ENCODE measurements around the gene ANKFY1.
A peak's percentile ranks its signal among the peaks of the same experiment; 100 is the strongest.
"Not testable (repeated sequence)": the region's sequence is repeated elsewhere in the genome, so short reads cannot be mapped to it uniquely, and the experiment has no call there.

Gene ANKFY1

DNA sequence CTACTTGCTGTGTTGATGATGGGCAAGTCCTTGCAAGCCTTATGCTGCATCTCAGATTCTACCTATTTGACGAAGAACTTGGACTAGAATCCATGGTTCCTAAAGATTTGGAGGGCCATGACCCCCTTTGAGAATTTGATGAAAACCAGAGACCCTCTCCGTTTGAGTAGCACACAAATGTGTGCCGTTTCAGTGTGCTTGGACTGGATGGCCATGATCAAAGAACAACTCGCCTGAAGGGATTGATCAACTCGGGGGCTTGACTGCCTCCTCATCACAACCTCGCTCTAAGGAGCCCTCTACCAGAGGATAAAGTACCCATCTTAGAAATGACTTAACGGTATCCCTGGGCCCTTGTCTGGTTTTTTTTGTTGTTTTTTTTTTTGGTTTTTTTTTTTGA is 2.8 kb upstream of the ANKFY1 start:
- TF ChIP-seq, protein P1, sequence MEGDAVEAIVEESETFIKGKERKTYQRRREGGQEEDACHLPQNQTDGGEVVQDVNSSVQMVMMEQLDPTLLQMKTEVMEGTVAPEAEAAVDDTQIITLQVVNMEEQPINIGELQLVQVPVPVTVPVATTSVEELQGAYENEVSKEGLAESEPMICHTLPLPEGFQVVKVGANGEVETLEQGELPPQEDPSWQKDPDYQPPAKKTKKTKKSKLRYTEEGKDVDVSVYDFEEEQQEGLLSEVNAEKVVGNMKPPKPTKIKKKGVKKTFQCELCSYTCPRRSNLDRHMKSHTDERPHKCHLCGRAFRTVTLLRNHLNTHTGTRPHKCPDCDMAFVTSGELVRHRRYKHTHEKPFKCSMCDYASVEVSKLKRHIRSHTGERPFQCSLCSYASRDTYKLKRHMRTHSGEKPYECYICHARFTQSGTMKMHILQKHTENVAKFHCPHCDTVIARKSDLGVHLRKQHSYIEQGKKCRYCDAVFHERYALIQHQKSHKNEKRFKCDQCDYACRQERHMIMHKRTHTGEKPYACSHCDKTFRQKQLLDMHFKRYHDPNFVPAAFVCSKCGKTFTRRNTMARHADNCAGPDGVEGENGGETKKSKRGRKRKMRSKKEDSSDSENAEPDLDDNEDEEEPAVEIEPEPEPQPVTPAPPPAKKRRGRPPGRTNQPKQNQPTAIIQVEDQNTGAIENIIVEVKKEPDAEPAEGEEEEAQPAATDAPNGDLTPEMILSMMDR (IDR thresholded peaks at IDR 0.05; ENCODE audit: low read depth, low read length), result no peak
- no peak for DNase-seq (ENCODE audit: low read depth, low spot score)
- H3K4me3 ChIP-seq (ENCODE audit: low read depth, low read length), result no peak overlapping the region
- in situ Hi-C loops (cut with HindIII; ENCODE audit: low sequenced_read_pairs), result no loop called here

DNA sequence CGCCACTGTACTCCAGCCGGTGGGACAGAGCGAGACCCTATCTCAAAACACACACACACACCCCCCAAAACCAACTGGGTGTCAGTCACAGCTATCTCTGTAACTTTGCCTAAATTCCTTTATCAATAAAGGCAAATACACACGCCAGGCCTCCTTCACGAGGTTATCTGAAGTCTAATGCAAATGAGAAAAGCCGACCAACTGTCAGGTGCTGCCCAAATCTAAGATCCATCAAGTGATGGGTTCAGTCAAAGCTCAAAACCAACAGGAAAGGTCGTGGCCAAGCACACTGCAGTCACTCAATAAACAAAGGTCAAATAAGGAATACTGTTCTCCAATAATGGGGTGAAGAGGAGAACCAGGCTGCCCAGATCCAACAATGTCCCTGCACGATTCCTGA is 1.1 kb downstream of the ANKFY1 start:
- TF ChIP-seq, protein P1 (IDR thresholded peaks at IDR 0.05; ENCODE audit: low read depth, low read length), result no peak
- in situ Hi-C loops (cut with HindIII; ENCODE audit: low sequenced_read_pairs), result no loop called here
- peak overlapping the region; percentile 92 for H3K4me3 ChIP-seq (ENCODE audit: low read depth, low read length)
- no peak for DNase-seq (ENCODE audit: low read depth, low spot score)

DNA sequence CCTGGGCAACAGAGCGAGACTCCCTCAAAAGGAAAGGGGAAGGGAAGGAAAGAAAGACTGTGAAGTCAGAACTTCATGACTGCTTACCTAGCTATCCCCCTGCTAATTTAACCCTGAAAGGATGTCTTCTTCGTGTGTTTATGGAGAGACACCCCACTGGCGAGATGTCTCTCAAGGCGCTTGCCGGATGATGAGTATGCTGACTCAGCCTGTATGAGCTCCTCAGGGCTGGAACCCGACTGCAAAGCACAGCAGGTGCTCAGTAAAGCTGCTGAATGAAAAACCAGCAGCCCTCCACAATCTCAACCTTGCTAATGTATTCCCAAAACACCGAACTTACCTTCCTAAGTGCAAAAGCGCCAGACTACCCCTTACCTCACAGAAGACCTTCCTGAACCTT is 2.3 kb downstream of the ANKFY1 start:
- DNase-seq (ENCODE audit: low read depth, low spot score), result peak; percentile 23
- in situ Hi-C loops (cut with HindIII; ENCODE audit: low sequenced_read_pairs), result no loop called here
- TF ChIP-seq, protein P1 (IDR thresholded peaks at IDR 0.05; ENCODE audit: low read depth, low read length), result no peak
- H3K4me3 ChIP-seq (ENCODE audit: low read depth, low read length), result no peak overlapping the region

DNA sequence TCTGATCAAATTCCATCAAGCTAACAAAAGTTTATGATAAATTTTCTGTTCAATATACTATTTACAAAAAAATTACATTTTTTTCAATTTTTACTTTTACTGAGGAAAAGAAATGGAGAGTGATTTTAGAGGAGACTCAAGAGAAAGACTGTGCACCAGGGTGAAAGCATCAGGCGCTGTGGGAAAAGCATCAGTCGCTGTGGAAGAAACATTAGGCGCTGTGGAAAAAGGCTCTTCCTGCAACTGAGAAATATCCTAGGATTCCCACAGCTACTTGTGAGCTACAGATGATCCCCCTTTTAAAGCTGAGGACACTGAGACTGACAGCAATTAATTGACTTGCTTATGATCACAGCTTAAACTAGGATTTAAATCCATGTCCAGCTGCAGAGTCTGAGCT is 4.9 kb downstream of the ANKFY1 start:
- in situ Hi-C loops (cut with HindIII; ENCODE audit: low sequenced_read_pairs), result no loop called here

DNA sequence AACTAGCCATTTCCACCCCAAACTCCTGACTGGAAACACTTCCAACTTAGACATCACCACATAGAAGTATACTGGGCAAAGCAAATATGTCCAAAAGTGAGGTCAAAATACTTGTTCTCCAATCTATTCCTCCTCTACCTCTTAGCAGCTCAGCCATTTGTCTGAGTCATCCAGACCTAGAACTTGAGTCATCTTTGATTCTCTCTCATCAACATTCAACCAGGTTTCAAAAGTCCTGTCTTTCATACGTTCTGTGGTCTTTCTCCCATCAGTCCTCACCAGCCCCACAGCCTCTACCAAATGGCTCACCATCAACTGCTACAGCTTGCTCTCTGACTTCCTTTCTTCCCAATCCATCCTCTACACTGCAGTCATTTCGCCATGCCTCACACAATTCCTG is 6.8 kb downstream of the ANKFY1 start:
- in situ Hi-C loops (cut with HindIII; ENCODE audit: low sequenced_read_pairs), result no loop called here

More for the DNA sequence above, 4.9 kb downstream of the ANKFY1 start:
- no peak for DNase-seq (ENCODE audit: low read depth, low spot score)
- TF ChIP-seq, protein P1 (IDR thresholded peaks at IDR 0.05; ENCODE audit: low read depth, low read length), result no peak
- no peak overlapping the region for H3K4me3 ChIP-seq (ENCODE audit: low read depth, low read length)

DNA sequence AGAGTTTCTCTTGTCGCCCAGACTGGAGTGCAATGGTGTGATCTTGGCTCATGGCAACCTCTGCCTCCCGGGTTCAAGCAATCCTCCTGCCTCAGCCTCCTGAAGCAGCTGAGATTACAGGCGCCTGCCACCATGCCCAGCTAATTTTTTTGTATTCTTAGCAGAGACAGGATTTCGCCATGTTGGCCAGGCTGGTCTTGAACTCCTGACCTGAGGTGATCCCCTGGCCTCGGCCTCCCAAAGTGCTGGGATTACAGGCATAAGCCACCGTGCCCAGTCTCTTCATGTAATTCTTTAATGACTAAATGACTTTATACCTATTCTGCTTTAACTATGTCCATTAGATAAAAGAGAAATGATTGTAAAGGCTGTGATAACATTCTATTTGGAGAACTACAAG is 8.5 kb downstream of the ANKFY1 start:
- DNase-seq (ENCODE audit: low read depth, low spot score); in situ Hi-C loops (cut with HindIII; ENCODE audit: low sequenced_read_pairs): not testable (repeated sequence)

More for the DNA sequence above, 6.8 kb downstream of the ANKFY1 start:
- H3K4me3 ChIP-seq (ENCODE audit: low read depth, low read length), result no peak overlapping the region
- TF ChIP-seq, protein P1 (IDR thresholded peaks at IDR 0.05; ENCODE audit: low read depth, low read length), result no peak
- DNase-seq (ENCODE audit: low read depth, low spot score), result no peak

DNA sequence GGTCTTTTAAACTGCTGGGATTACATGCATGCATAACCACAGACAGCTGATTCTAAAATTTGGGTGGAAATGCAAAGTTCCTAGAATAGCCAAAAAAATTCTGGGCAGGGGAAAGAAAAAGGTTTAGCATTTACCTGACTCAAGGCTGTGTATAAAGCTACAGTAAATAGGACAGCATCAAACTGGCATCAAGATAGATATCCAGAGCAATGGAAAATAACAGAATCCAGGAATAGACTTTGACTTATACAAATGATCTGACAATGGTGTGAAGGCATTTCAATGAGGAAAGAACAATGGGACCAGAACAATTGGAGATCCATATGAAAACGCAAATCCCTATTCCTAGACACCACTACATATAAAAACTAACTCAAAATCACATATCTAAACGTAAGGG is 12.9 kb downstream of the ANKFY1 start:
- in situ Hi-C loops (cut with HindIII; ENCODE audit: low sequenced_read_pairs), result no loop called here
- no peak for DNase-seq (ENCODE audit: low read depth, low spot score)
- H3K4me3 ChIP-seq (ENCODE audit: low read depth, low read length), result no peak overlapping the region
- TF ChIP-seq, protein P1 (IDR thresholded peaks at IDR 0.05; ENCODE audit: low read depth, low read length), result no peak

More for the DNA sequence above, 8.5 kb downstream of the ANKFY1 start:
- H3K4me3 ChIP-seq (ENCODE audit: low read depth, low read length), result not testable (repeated sequence)

Measured in astrocyte of the spinal cord (primary cell).